CD4-positive, alpha-beta T cell treated with Interleukin-6 at 100 ng/mL for 8 hours (primary cell): ENCODE measurements around the gene IRAK2.
"Not testable (repeated sequence)": the region's sequence is repeated elsewhere in the genome, so short reads cannot be mapped to it uniquely, and the experiment has no call there.

Source experiments
- DNase-seq: peaks from one replicate; pipeline ENCODE4 v3.0.0-alpha.2; 2020; ENCODE audit warnings: mixed read lengths, low spot score

Gene IRAK2

GRCh38 chr3:10160346-10160745, 4.4 kb upstream of the IRAK2 start:
- no peak for DNase-seq

- DNase-seq, result no peak
These were observed 3.8 kb upstream of the IRAK2 start for GRCh38 chr3:10160925-10161324.

GRCh38 chr3:10162185-10162584, 2.5 kb upstream of the IRAK2 start:
- no peak for DNase-seq

- DNase-seq, result not testable (repeated sequence)
These were observed 546 bp upstream of the IRAK2 start for GRCh38 chr3:10164201-10164545.

GRCh38 chr3:10166213-10166604, 1.5 kb downstream of the IRAK2 start:
- no peak for DNase-seq

- no peak for DNase-seq
These were observed 4.3 kb downstream of the IRAK2 start for GRCh38 chr3:10169000-10169496.

- no peak for DNase-seq
These were observed 6.3 kb downstream of the IRAK2 start for GRCh38 chr3:10170915-10171478.

- DNase-seq, result no peak
These were observed 8.6 kb downstream of the IRAK2 start for GRCh38 chr3:10173095-10173925.

- DNase-seq, result no peak
These were observed 9.3 kb downstream of the IRAK2 start for GRCh38 chr3:10173926-10174435.

GRCh38 chr3:10175334-10175733, 10.6 kb downstream of the IRAK2 start:
- not testable (repeated sequence) for DNase-seq

GRCh38 chr3:10176150-10176549, 11.4 kb downstream of the IRAK2 start:
- not testable (repeated sequence) for DNase-seq

- no peak for DNase-seq
These were observed 13.0 kb downstream of the IRAK2 start for GRCh38 chr3:10177737-10178136.

- no peak for DNase-seq
These were observed 14.2 kb downstream of the IRAK2 start for GRCh38 chr3:10178892-10179291.

GRCh38 chr3:10180289-10180688, 15.6 kb downstream of the IRAK2 start:
- DNase-seq, result no peak

- no peak for DNase-seq
These were observed 16.1 kb downstream of the IRAK2 start for GRCh38 chr3:10180738-10181295.

GRCh38 chr3:10182950-10183349, 18.2 kb downstream of the IRAK2 start:
- DNase-seq, result no peak

- DNase-seq, result no peak
These were observed 19.5 kb downstream of the IRAK2 start for GRCh38 chr3:10184250-10184649.

GRCh38 chr3:10185804-10186762, 21.4 kb downstream of the IRAK2 start:
- peak; percentile 35 for DNase-seq

GRCh38 chr3:10187290-10187876, 22.7 kb downstream of the IRAK2 start:
- DNase-seq, result no peak

- DNase-seq, result no peak
These were observed 23.2 kb downstream of the IRAK2 start for GRCh38 chr3:10187944-10188343.

- DNase-seq, result no peak
These were observed 24.3 kb downstream of the IRAK2 start for GRCh38 chr3:10188804-10189556.
